Measurements from ENCODE around the gene UBE4B. TPM values are rescaled to one million over a fixed set of nuclear protein-coding genes. Genes with fewer than 3 reads are reported as not detected.

UBE4B gene
- total and polyA plus RNA-seq, 9 of the 15 experiments (the other 6 are each of a cell fraction or from before 2014, with no cell fraction given) = 11.7 to 73.7 (median 40.1) TPM

- TF ChIP-seq FOS (IDR thresholded peaks at IDR 0.05; ENCODE audit: extremely low read depth, insufficient read length) = no peak
- TF ChIP-seq NONO (IDR thresholded peaks at IDR 0.05; ENCODE audit: low read depth in 2 of 2, low read length in 1 of 2) = no peak
- no peak for TF ChIP-seq ZNF3 (CRISPR knock-in tag; IDR thresholded peaks at IDR 0.05)
- 0 out of 4 replicates have a peak, but pooled peaks of 1 of the 2 experiments have one; percentile 32 for TF ChIP-seq ARNT (IDR thresholded peaks at IDR 0.05)
- TF ChIP-seq KDM4B (IDR thresholded peaks at IDR 0.05; ENCODE audit: borderline replicate concordance in 2 of 2, low read depth in 1 of 2) = no peak
- TF ChIP-seq, protein P1, sequence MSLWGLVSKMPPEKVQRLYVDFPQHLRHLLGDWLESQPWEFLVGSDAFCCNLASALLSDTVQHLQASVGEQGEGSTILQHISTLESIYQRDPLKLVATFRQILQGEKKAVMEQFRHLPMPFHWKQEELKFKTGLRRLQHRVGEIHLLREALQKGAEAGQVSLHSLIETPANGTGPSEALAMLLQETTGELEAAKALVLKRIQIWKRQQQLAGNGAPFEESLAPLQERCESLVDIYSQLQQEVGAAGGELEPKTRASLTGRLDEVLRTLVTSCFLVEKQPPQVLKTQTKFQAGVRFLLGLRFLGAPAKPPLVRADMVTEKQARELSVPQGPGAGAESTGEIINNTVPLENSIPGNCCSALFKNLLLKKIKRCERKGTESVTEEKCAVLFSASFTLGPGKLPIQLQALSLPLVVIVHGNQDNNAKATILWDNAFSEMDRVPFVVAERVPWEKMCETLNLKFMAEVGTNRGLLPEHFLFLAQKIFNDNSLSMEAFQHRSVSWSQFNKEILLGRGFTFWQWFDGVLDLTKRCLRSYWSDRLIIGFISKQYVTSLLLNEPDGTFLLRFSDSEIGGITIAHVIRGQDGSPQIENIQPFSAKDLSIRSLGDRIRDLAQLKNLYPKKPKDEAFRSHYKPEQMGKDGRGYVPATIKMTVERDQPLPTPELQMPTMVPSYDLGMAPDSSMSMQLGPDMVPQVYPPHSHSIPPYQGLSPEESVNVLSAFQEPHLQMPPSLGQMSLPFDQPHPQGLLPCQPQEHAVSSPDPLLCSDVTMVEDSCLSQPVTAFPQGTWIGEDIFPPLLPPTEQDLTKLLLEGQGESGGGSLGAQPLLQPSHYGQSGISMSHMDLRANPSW (CRISPR knock-in tag; IDR thresholded peaks at IDR 0.05) = no peak
- TF ChIP-seq, protein P2, sequence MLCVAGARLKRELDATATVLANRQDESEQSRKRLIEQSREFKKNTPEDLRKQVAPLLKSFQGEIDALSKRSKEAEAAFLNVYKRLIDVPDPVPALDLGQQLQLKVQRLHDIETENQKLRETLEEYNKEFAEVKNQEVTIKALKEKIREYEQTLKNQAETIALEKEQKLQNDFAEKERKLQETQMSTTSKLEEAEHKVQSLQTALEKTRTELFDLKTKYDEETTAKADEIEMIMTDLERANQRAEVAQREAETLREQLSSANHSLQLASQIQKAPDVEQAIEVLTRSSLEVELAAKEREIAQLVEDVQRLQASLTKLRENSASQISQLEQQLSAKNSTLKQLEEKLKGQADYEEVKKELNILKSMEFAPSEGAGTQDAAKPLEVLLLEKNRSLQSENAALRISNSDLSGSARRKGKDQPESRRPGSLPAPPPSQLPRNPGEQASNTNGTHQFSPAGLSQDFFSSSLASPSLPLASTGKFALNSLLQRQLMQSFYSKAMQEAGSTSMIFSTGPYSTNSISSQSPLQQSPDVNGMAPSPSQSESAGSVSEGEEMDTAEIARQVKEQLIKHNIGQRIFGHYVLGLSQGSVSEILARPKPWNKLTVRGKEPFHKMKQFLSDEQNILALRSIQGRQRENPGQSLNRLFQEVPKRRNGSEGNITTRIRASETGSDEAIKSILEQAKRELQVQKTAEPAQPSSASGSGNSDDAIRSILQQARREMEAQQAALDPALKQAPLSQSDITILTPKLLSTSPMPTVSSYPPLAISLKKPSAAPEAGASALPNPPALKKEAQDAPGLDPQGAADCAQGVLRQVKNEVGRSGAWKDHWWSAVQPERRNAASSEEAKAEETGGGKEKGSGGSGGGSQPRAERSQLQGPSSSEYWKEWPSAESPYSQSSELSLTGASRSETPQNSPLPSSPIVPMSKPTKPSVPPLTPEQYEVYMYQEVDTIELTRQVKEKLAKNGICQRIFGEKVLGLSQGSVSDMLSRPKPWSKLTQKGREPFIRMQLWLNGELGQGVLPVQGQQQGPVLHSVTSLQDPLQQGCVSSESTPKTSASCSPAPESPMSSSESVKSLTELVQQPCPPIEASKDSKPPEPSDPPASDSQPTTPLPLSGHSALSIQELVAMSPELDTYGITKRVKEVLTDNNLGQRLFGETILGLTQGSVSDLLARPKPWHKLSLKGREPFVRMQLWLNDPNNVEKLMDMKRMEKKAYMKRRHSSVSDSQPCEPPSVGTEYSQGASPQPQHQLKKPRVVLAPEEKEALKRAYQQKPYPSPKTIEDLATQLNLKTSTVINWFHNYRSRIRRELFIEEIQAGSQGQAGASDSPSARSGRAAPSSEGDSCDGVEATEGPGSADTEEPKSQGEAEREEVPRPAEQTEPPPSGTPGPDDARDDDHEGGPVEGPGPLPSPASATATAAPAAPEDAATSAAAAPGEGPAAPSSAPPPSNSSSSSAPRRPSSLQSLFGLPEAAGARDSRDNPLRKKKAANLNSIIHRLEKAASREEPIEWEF (CRISPR knock-in tag; IDR thresholded peaks at IDR 0.05) = no peak
- TF ChIP-seq, protein P3, sequence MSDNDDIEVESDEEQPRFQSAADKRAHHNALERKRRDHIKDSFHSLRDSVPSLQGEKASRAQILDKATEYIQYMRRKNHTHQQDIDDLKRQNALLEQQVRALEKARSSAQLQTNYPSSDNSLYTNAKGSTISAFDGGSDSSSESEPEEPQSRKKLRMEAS (CRISPR knock-in tag; IDR thresholded peaks at IDR 0.05) = 0 out of 2 replicates have a peak, but pooled peaks have one; percentile 43
- no peak for TF ChIP-seq ASH1L (IDR thresholded peaks at IDR 0.05; ENCODE audit: borderline replicate concordance, low read depth, partially characterized antibody)
- no peak for TF ChIP-seq PATZ1 (CRISPR knock-in tag; IDR thresholded peaks at IDR 0.05; ENCODE audit: borderline replicate concordance)
- TF ChIP-seq DLX4 (CRISPR knock-in tag; IDR thresholded peaks at IDR 0.05) = no peak
- TF ChIP-seq, protein P4, sequence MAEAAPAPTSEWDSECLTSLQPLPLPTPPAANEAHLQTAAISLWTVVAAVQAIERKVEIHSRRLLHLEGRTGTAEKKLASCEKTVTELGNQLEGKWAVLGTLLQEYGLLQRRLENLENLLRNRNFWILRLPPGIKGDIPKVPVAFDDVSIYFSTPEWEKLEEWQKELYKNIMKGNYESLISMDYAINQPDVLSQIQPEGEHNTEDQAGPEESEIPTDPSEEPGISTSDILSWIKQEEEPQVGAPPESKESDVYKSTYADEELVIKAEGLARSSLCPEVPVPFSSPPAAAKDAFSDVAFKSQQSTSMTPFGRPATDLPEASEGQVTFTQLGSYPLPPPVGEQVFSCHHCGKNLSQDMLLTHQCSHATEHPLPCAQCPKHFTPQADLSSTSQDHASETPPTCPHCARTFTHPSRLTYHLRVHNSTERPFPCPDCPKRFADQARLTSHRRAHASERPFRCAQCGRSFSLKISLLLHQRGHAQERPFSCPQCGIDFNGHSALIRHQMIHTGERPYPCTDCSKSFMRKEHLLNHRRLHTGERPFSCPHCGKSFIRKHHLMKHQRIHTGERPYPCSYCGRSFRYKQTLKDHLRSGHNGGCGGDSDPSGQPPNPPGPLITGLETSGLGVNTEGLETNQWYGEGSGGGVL (CRISPR knock-in tag; IDR thresholded peaks at IDR 0.05) = no peak
- no peak for TF ChIP-seq ZNF785 (CRISPR knock-in tag; IDR thresholded peaks at IDR 0.05)
- TF ChIP-seq HDGF (IDR thresholded peaks at IDR 0.05) = no peak
These were observed 179.2 kb downstream of the UBE4B start (continued) for GRCh38 chr1:10211805-10212410.

Measured in K562 (cell line).